ENCODE measurements around the gene ADAMTS9.

GRCh38 chr3:64584179-64584578 lies 103.6 kb downstream of the ADAMTS9 start:
- TF ChIP-seq CTCF (IDR thresholded peaks at IDR 0.05; ENCODE audit: insufficient read depth, low read length) (no peak), POLR2AphosphoS5 (IDR thresholded peaks at IDR 0.05; ENCODE audit: low read depth) (no peak), REST (IDR thresholded peaks at IDR 0.05; ENCODE audit: insufficient replicate concordance, low read depth) (no peak), GABPA (IDR thresholded peaks at IDR 0.05; ENCODE audit: low read depth) (no peak)
